Measurements from ENCODE around the gene PRKCH. TPM values are rescaled to one million over a fixed set of nuclear protein-coding genes. Genes with fewer than 3 reads are reported as not detected.

The PRKCH gene
- total and polyA plus RNA-seq, 3 experiments from 2014 or later, result 165 to 369 (median 166) TPM

DNA sequence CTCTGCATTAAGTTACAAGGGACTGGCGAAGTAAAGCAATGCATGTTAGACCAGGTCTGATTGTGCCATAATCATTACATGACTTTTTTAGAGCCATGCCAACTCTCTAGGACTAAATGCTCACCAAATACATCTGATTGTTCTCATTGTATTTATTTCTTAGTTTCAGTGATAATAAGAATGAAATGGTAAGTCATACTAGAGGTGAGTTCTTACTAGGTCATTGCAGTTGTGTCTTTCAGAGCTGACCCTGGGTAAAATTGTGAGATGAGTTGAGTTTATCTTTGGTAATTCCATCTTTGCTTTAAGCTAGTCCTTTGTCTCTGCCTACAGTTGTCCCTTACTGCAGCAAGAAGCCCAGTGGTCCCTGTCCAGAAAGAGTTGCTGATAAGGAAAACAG lies 73.2 kb downstream of the PRKCH start:
- H3K27ac Mint-ChIP-seq, result peak overlapping the region in 5 of 8 donors; percentile 20 to 90 (median 85)
- CTCF ChIA-PET, result interaction anchor here (1.0 to 1.8 kb wide), 6 partner anchors 16 to 61 kb away, joined by 3 to 9 read pairs (median 4); no protein-coding TSS in a partner anchor
- no peak overlapping the region for H3K27ac ChIP-seq (ENCODE audit: low read depth, low read length)

DNA sequence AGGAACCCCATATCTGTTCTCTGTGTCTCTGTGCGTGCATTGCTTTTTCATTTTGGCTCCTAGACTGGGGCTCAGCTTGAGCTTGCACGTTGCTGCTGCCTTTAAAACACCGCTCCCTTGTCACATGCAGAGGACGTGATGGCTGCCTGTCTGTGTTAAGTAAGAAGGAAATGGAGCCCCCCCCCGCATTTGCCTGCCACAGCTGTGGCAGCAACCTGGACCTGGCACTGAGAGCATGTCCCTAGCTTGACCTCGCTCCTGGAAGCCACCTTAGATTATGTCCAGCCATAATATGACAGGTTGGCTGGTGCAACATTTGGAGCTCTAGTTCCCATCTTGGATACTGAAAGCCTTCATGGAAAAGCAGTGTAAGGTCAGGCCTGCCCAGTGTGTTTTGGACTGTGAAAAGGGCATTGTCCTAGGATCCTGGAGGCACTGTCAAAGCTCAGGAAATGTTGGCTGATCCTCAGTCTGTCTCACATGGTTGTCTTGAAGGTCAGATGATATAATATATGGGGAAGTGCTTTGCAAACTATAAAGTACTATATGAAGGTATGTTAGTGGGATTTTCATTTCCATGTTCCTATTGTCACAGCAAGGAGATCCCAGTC lies 73.8 kb downstream of the PRKCH start:
- H3K36me3 Mint-ChIP-seq, result peaks cover 0 to 69% (median 16%) of the 10 kb centered on the region in 3 donors
- no peak overlapping the region for H3K4me3 ChIP-seq (ENCODE audit: low read length)
- H3K27ac Mint-ChIP-seq, result peak overlapping the region in 6 of 8 donors; percentile 6 to 90 (median 84)
- H3K27me3 ChIP-seq (ENCODE audit: insufficient read depth, low read length, poor library complexity, severe bottlenecking), result no peaks in the 10 kb centered on the region
- peak overlapping the region; percentile 18 to 70 (median 65) for H3K4me3 Mint-ChIP-seq
- no peaks in the 10 kb centered on the region for H3K27me3 Mint-ChIP-seq
- H3K27ac ChIP-seq (ENCODE audit: low read depth, low read length), result no peak overlapping the region
- DNase-seq, result no peak
- peaks cover 0 to 44% (median 42%) of the 10 kb centered on the region in 3 donors for H3K4me1 Mint-ChIP-seq
- H3K9me3 Mint-ChIP-seq, result no peaks in the 10 kb centered on the region
- POLR2A ChIA-PET, result interaction anchor here (0.6 to 1.4 kb wide), 5 partner anchors 9 to 94 kb away, joined by 3 to 9 read pairs (median 5); partner anchors contain the start of gene PRKCH
- H3K9me3 ChIP-seq (ENCODE audit: low read length), result no peaks in the 10 kb centered on the region
- peaks cover 99% of the 10 kb centered on the region for H3K4me1 ChIP-seq (ENCODE audit: insufficient read depth, low read length)
- H3K36me3 ChIP-seq (ENCODE audit: insufficient read depth, low read length), result no peaks in the 10 kb centered on the region
- CTCF ChIA-PET, result interaction anchor here (1.0 to 2.4 kb wide), 10 partner anchors 9 to 72 kb away, joined by 3 to 9 read pairs (median 4); no protein-coding TSS in a partner anchor

More for the DNA sequence above, 73.2 kb downstream of the PRKCH start:
- Mint-ChIP-seq H3K9me3 (no peaks in the 10 kb centered on the region), H3K4me1 (peaks cover 0 to 37% (median 36%) of the 10 kb centered on the region in 3 donors), H3K36me3 (peaks cover 0 to 68% (median 16%) of the 10 kb centered on the region in 3 donors), H3K27me3 (no peaks in the 10 kb centered on the region), H3K4me3 (peak overlapping the region in 6 of 7 donors; percentile 7 to 69 (median 56))
- Histone ChIP-seq H3K4me1 (ENCODE audit: insufficient read depth, low read length) (peaks cover 99% of the 10 kb centered on the region), H3K9me3 (ENCODE audit: low read length) (no peaks in the 10 kb centered on the region), H3K4me3 (ENCODE audit: low read length) (no peak overlapping the region), H3K27me3 (ENCODE audit: insufficient read depth, low read length, poor library complexity, severe bottlenecking) (no peaks in the 10 kb centered on the region), H3K36me3 (ENCODE audit: insufficient read depth, low read length) (no peaks in the 10 kb centered on the region)
- no peak for DNase-seq
- POLR2A ChIA-PET, result interaction anchor here (0.6 to 1.4 kb wide), 5 partner anchors 9 to 94 kb away, joined by 3 to 9 read pairs (median 5); partner anchors contain the start of gene PRKCH

DNA sequence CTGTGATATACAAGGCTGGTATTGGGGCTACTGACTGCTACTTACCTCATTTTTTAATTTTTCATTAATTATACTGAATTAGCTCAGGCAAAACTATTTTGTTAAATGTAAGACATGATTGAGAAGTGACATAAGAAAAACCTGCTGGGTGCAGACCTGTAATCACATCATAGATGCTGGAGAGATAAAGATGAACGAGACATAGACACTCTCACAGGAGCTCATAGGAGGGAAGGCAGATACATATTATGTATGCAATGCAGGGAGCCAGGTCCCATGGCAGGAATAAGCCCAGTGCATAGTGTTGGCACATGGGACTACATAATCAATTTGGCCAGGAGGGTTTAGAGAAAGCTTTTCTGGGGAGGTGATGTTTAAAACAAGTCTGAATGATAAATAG lies 74.9 kb downstream of the PRKCH start:
- Histone ChIP-seq H3K9me3 (ENCODE audit: low read length) (no peaks in the 10 kb centered on the region), H3K27me3 (ENCODE audit: insufficient read depth, low read length, poor library complexity, severe bottlenecking) (no peaks in the 10 kb centered on the region), H3K4me3 (ENCODE audit: low read length) (no peak overlapping the region), H3K4me1 (ENCODE audit: insufficient read depth, low read length) (peaks cover 100% of the 10 kb centered on the region), H3K27ac (ENCODE audit: low read depth, low read length) (no peak overlapping the region), H3K36me3 (ENCODE audit: insufficient read depth, low read length) (no peaks in the 10 kb centered on the region)
- no peaks in the 10 kb centered on the region for H3K27me3 Mint-ChIP-seq
- POLR2A ChIA-PET, result interaction anchor here (0.6 to 1.4 kb wide), 6 partner anchors 9 to 127 kb away, joined by 3 to 6 read pairs (median 4); no protein-coding TSS in a partner anchor
- H3K4me3 Mint-ChIP-seq, result peak overlapping the region; percentile 28 to 73 (median 66)
- peaks cover 0 to 54% (median 53%) of the 10 kb centered on the region in 3 donors for H3K4me1 Mint-ChIP-seq
- H3K27ac Mint-ChIP-seq, result peak overlapping the region in 7 of 8 donors; percentile 68 to 91 (median 83)
- CTCF ChIA-PET, result interaction anchor here (0.9 to 2.7 kb wide), 7 partner anchors 10 to 74 kb away, joined by 3 to 9 read pairs (median 4); no protein-coding TSS in a partner anchor
- no peaks in the 10 kb centered on the region for H3K9me3 Mint-ChIP-seq
- DNase-seq, result no peak
- peaks cover 0 to 69% (median 16%) of the 10 kb centered on the region in 3 donors for H3K36me3 Mint-ChIP-seq

DNA sequence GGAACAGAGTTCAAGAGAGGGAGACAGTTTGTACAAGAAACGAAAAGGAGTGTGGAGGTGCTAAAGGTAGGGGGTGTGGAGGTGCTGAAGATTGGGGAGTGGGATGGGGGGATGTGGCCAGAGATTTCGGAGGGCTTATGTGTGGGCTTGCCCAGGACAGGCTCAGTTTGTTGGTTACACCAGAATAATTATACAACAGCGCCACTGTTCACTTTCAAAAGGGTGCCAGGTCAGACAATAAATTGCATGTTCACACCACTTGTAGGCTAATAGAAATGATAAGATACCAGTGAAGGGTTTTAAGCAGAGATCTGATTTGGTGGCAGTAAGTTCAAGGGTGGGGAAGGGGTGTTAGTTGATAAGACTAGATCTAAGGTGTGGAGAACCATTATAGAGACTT lies 75.3 kb downstream of the PRKCH start:
- Mint-ChIP-seq H3K9me3 (no peaks in the 10 kb centered on the region), H3K4me1 (peaks cover 0 to 58% (median 57%) of the 10 kb centered on the region in 3 donors), H3K36me3 (peaks cover 0 to 68% (median 17%) of the 10 kb centered on the region in 3 donors), H3K4me3 (peak overlapping the region; percentile 28 to 73 (median 66)), H3K27me3 (no peaks in the 10 kb centered on the region), H3K27ac (peak overlapping the region in 7 of 8 donors; percentile 68 to 91 (median 83))
- H3K9me3 ChIP-seq (ENCODE audit: low read length), result no peaks in the 10 kb centered on the region
- H3K36me3 ChIP-seq (ENCODE audit: insufficient read depth, low read length), result no peaks in the 10 kb centered on the region
- H3K4me3 ChIP-seq (ENCODE audit: low read length), result no peak overlapping the region
- no peak for DNase-seq
- no peaks in the 10 kb centered on the region for H3K27me3 ChIP-seq (ENCODE audit: insufficient read depth, low read length, poor library complexity, severe bottlenecking)
- H3K27ac ChIP-seq (ENCODE audit: low read depth, low read length), result no peak overlapping the region
- CTCF ChIA-PET, result interaction anchor here (0.9 to 2.7 kb wide), 5 partner anchors 10 to 74 kb away, joined by 3 to 9 read pairs (median 5); no protein-coding TSS in a partner anchor
- H3K4me1 ChIP-seq (ENCODE audit: insufficient read depth, low read length), result peaks cover 98% of the 10 kb centered on the region
- POLR2A ChIA-PET, result interaction anchor here (0.7 to 1.4 kb wide), 4 partner anchors 9 to 44 kb away, joined by 3 to 6 read pairs (median 4); no protein-coding TSS in a partner anchor

DNA sequence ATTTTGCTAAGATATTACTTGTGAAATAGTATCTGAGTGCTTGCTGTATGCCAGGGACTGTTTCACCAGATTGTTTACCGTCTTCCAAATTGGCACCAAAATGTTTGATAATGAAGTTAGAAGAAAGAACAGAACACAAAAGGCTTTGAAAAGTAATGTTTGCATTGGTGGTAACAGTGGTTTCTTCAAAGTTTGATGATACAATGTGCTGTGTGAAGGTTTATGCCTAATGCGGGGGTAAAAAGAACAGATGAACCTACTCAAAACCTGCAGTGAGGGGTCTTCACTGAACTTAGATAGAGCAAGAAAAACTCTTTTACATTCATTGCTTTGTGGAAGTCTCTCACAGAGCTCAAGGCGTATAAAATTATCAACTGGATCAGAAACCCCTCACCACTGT lies 76.2 kb downstream of the PRKCH start:
- H3K27me3 ChIP-seq (ENCODE audit: insufficient read depth, low read length, poor library complexity, severe bottlenecking), result no peaks in the 10 kb centered on the region
- Mint-ChIP-seq H3K4me1 (peaks cover 0 to 66% (median 61%) of the 10 kb centered on the region in 3 donors), H3K9me3 (no peaks in the 10 kb centered on the region), H3K4me3 (peak overlapping the region; percentile 4 to 73 (median 66)), H3K27me3 (no peaks in the 10 kb centered on the region), H3K36me3 (peaks cover 0 to 64% (median 16%) of the 10 kb centered on the region in 3 donors), H3K27ac (peak overlapping the region in 7 of 8 donors; percentile 68 to 91 (median 83))
- no peak overlapping the region for H3K4me3 ChIP-seq (ENCODE audit: low read length)
- DNase-seq, result peak in 1 of 5 donors; percentile 36
- H3K9me3 ChIP-seq (ENCODE audit: low read length), result no peaks in the 10 kb centered on the region
- ChIA-PET CTCF (interaction anchor here (0.7 to 2.7 kb wide), 4 partner anchors 9 to 117 kb away, joined by 3 to 8 read pairs (median 3); no protein-coding TSS in a partner anchor), POLR2A (no interaction called here)
- H3K4me1 ChIP-seq (ENCODE audit: insufficient read depth, low read length), result peaks cover 93% of the 10 kb centered on the region
- no peaks in the 10 kb centered on the region for H3K36me3 ChIP-seq (ENCODE audit: insufficient read depth, low read length)
- no peak overlapping the region for H3K27ac ChIP-seq (ENCODE audit: low read depth, low read length)

DNA sequence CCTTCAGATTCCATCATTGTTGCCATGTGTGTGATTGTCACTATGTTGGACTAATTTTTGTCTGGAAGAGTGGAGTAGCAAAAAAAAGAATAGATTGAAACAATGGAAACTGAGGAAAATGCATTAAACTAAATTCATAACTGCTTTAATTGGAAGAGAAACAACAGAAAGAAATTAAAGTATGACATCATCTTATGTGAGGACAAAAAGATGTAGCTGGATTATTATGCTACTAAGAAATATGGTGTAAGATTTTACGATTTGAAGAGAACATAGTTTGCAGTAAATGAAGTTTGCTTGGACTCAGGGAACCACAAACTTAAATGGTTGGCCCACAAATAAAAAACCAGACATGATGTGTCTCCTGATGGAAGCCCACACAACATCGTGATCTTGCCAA lies 76.8 kb downstream of the PRKCH start:
- Histone ChIP-seq H3K4me1 (ENCODE audit: insufficient read depth, low read length) (peaks cover 91% of the 10 kb centered on the region), H3K9me3 (ENCODE audit: low read length) (no peaks in the 10 kb centered on the region), H3K4me3 (ENCODE audit: low read length) (no peak overlapping the region), H3K36me3 (ENCODE audit: insufficient read depth, low read length) (no peaks in the 10 kb centered on the region), H3K27ac (ENCODE audit: low read depth, low read length) (no peak overlapping the region), H3K27me3 (ENCODE audit: insufficient read depth, low read length, poor library complexity, severe bottlenecking) (no peaks in the 10 kb centered on the region)
- ChIA-PET CTCF (interaction anchor here (0.7 to 2.7 kb wide), 4 partner anchors 9 to 117 kb away, joined by 3 to 8 read pairs (median 3); no protein-coding TSS in a partner anchor), POLR2A (no interaction called here)
- Mint-ChIP-seq H3K9me3 (no peaks in the 10 kb centered on the region), H3K27ac (peak overlapping the region in 7 of 8 donors; percentile 68 to 91 (median 83)), H3K4me3 (peak overlapping the region; percentile 6 to 80 (median 66)), H3K36me3 (peaks cover 0 to 58% (median 14%) of the 10 kb centered on the region in 3 donors), H3K4me1 (peaks cover 5 to 66% (median 65%) of the 10 kb centered on the region in 3 donors), H3K27me3 (no peaks in the 10 kb centered on the region)
- DNase-seq, result no peak

DNA sequence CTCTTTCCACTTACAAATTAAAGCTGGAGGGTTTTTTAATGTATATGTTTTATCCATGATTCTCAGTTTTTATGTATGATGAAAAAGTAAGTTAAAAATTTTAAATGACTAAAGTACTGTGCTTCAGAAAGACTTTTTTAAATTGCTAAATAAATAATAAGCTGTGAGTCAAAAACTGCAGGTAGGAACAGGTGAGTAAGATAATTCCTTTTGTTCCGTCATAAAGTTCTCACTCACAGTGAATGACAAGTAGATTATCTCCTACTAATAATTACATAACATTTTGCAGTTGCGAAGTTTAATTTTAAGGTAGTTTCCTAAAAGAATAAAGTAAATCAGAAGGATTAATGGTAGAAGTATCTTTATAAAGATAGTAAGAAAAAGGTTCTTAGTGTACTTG lies 78.0 kb downstream of the PRKCH start:
- peak overlapping the region in 5 of 7 donors; percentile 57 to 70 (median 66) for H3K4me3 Mint-ChIP-seq
- no peaks in the 10 kb centered on the region for H3K36me3 ChIP-seq (ENCODE audit: insufficient read depth, low read length)
- no peaks in the 10 kb centered on the region for H3K27me3 ChIP-seq (ENCODE audit: insufficient read depth, low read length, poor library complexity, severe bottlenecking)
- no peak overlapping the region for H3K27ac ChIP-seq (ENCODE audit: low read depth, low read length)
- H3K27me3 Mint-ChIP-seq, result no peaks in the 10 kb centered on the region
- no peaks in the 10 kb centered on the region for H3K9me3 Mint-ChIP-seq
- peaks cover 89% of the 10 kb centered on the region for H3K4me1 ChIP-seq (ENCODE audit: insufficient read depth, low read length)
- H3K4me3 ChIP-seq (ENCODE audit: low read length), result no peak overlapping the region
- DNase-seq, result no peak
- ChIA-PET CTCF (interaction anchor here (0.8 to 3.2 kb wide), 8 partner anchors 11 to 438 kb away, joined by 3 to 11 read pairs (median 4); partner anchors contain the start of genes PRKCH and TMEM30B), POLR2A (no interaction called here)
- H3K36me3 Mint-ChIP-seq, result peaks cover 0 to 51% (median 10%) of the 10 kb centered on the region in 3 donors
- H3K9me3 ChIP-seq (ENCODE audit: low read length), result no peaks in the 10 kb centered on the region
- peaks cover 17 to 75% (median 66%) of the 10 kb centered on the region in 3 donors for H3K4me1 Mint-ChIP-seq
- H3K27ac Mint-ChIP-seq, result peak overlapping the region in 6 of 8 donors; percentile 30 to 87 (median 75)
